Superior temporal gyrus (tissue), 1 donor: ENCODE results near the gene CCL16.

ENCODE experiments used
- DNase-seq: peaks from one replicate; pipeline ENCODE4 v3.0.0-alpha.2; 2016; ENCODE audit errors: extremely low spot score

Gene CCL16

GRCh38 chr17:35986643-35987042, 5.3 kb upstream of the CCL16 start, which contains the start of gene CCL14:
TSS of gene CCL14 (minus strand) at chr17:35986729. CDS start at chr17:35986649, 80 bp downstream.
- DNase-seq, result no peak

GRCh38 chr17:35984140-35984539, 2.8 kb upstream of the CCL16 start:
- DNase-seq, result no peak

- no peak for DNase-seq
These were observed 1.3 kb upstream of the CCL16 start for GRCh38 chr17:35982409-35983191.

GRCh38 chr17:35981908-35982330, 622 bp upstream of the CCL16 start:
- DNase-seq, result no peak

DNA sequence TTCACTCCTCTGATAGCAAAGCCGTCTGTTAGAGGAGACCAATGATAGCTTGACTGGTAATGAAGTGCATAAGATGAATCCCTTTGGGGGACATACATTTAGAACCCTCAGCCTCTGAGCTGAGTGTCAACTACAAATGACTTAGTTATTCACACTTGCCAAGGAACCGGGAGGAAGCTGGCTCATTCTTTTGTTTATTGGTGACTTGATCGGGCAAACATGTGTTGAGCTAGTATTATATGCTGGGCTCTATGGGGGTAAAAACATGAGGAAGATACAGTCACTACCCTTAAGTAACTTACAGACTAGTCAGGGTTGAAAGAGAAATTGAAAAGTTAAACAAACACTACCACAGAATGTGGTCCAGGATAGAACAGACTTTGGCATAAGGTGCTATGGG, 3.0 kb downstream of the CCL16 start:
- no peak for DNase-seq

DNA sequence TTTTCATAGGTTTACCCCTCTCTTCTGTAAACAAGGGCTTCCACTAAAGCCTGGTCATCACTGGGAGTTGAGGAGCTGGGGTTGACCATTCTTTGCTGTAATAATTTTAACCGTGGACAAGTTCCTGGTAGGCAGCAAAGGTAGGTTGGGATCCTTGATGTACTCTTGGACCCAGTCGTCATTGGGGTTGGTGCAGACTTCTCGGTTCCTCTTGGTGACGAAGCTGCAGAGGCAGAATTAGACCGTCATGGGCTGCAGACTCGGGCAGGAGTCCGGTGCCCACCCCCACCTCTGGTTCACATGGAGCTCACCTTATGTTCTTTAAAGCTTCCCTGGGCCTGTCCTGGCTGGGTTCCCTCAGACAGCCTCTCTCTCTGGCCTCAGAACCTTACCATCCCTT, 3.8 kb downstream of the CCL16 start:
- DNase-seq, result no peak

DNA sequence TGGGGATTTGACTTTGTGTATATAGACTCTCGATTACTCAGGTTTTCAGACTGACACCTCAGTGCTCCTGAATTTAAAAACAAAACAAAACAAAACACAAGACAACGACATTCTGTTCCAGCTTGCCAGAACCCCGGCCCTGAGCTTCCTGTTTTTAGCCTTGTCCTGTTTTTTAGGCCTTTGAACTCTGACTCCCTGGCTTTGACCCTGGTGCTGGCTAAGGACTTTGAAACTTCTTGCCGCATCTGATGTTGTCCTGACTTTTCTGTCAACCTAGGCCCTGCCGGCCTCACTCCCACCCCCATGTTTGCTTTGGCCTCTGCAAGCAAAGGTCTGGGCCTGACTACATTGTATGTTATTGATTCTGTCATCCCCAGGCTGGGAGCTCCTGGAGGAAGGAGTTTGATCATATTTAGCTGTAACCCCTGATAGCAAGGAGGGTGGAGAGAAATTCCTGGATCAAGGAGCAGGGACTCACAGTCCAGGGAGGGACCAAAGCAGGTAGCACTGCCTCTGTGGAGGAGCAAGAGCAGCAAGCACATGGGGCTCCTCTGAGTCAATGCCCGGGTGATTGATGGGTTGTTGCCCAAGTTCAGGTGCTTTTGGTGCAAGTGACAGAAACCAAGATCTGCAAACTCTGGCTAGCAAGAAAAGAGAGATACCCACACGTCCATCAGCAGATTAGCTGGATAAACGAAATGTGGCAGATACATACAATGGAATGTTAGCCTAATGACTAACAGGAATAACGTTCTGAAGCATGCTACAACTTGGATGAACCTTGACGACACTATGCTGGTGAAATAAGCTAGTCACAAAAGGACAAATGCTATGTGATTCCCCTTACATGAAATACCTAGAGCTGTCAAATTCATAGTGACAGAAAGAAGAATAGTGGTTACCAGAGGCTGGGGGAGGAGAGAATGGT, 7.7 kb downstream of the CCL16 start:
- no peak for DNase-seq

DNA sequence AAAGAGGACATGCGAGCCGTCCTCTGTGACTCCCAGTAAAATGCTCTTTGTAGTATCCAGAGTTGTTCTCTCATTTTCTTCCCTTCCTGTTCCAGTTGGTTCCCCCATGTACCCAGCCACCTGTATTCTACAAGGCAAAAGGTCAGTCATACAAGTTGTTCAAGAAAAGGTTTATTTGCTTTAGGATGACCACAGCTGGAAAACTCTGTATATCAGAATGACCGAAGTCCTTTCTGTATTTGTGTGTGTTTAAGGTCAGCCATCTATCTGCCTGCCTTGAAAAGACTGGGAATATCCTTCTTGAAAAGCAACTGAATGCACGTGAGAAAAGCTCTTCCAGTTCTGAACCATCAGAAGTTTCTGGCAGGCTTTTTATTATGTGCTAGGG, 8.4 kb downstream of the CCL16 start:
- no peak for DNase-seq

- no peak for DNase-seq
These were observed 8.8 kb downstream of the CCL16 start for GRCh38 chr17:35972535-35972934.

GRCh38 chr17:35972066-35972465, 9.2 kb downstream of the CCL16 start:
- no peak for DNase-seq

- peak; percentile 97 for DNase-seq
These were observed 11.5 kb downstream of the CCL16 start for GRCh38 chr17:35969558-35970380.

DNA sequence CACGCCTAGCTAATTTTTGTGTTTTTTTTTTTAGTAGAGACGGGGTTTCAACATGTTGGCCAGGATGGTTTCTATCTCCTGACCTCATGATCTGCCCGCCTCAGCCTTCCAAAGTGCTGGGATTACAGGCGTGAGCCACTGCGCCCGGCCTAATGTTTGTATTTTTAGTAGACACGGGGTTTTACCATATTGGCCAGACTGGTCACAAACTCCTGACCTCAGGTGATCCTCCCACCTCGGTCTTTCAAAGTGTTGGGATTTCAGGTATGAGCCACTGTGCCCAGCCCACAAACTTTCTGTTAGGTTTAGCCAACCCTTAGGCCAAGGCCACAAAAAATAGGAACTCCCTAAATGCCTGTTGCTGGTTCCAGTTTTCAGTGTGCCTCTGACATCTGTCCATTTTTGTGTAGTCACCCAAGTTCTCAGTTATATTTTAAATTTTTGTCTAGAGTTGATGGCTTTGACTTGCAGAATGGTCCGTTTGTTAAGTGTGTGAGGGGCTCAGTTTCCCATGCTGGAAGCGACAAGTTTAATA, 12.7 kb downstream of the CCL16 start:
- no peak for DNase-seq

- DNase-seq, result no peak
These were observed 16.0 kb downstream of the CCL16 start for GRCh38 chr17:35965272-35965671.

- DNase-seq, result no peak
These were observed 17.6 kb downstream of the CCL16 start for GRCh38 chr17:35963663-35964062.

DNA sequence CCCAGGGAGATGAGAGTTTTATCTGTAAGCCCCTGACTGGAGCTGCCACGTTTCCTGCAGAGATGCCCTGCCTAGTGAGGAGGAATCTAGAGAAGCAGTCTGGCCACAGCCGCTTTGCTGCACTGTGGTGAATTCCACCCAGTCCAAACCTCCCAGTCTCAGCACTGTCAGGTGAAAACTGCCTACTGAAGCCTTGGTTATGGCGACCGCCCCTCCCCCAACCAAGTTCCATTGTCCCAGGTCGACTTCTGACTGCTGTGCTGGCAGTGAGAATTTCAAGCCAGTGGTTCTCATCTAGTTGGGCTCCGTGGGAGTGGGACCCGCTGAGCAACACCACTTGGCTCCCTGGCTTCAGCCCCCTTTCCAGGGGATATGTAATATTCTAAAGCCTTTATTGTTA, 27.6 kb downstream of the CCL16 start:
- no peak for DNase-seq

GRCh38 chr17:35949401-35949800, 31.9 kb downstream of the CCL16 start:
- no peak for DNase-seq

GRCh38 chr17:35948092-35948491, 33.2 kb downstream of the CCL16 start:
- DNase-seq, result no peak

GRCh38 chr17:35947156-35947585, 34.1 kb downstream of the CCL16 start:
- DNase-seq, result no peak

- DNase-seq, result no peak
These were observed 37.1 kb downstream of the CCL16 start for GRCh38 chr17:35944151-35944550.

DNA sequence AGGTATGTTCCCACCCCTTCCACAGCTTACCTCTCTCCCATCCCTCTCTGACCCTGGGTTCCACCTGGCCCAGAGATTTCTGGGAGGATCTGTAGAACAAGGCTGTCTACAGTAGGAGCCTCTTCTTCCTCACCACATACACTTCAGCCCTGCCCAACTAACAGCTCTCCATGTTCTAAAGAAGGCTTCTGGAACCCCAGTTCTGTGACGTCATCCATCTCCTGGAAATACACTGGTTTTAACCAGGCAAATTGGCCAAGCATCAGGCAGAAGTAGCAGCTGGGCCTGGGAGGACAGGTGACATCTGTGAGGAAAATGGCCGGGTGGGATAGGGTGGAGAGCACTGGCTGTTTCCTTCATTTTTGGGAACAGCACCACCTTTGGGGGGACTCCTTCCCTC, 37.8 kb downstream of the CCL16 start, which contains the start of gene LYZL6:
Gene LYZL6 (minus strand): TSS at position 177 of the 400 bp plus-strand sequence. CDS start 4,357 bp downstream, outside the sequence.
- no peak for DNase-seq

DNA sequence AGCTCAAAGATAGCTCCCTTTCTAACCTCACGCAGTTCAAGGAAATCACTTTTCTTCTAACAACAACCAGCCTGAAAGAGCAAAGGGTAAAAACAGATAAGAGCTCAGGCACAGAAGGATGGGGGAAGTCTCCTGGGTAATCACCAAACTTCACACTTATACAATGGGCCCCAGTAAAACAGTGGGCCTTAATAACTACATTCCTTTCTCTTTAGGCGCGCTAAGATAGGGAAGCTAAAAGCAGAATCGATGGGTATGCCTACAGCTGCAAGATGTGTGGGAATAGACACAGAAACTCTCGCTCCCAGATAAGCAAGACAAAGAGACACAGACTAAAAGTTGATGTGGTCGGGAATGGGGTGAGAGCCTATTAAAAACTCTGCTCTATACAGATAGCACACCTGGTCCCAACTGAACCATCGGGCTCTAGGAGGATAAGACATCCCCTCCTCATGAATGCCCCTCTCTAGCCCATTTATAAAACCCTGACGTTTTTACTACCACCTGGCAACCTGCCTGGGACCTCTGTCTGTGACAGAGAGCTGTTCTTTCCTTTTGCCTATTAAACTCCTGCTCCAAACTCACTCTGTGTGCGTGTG, 38.6 kb downstream of the CCL16 start:
- DNase-seq, result no peak
